Measurements from ENCODE around the gene BRME1.

The BRME1 gene

DNA sequence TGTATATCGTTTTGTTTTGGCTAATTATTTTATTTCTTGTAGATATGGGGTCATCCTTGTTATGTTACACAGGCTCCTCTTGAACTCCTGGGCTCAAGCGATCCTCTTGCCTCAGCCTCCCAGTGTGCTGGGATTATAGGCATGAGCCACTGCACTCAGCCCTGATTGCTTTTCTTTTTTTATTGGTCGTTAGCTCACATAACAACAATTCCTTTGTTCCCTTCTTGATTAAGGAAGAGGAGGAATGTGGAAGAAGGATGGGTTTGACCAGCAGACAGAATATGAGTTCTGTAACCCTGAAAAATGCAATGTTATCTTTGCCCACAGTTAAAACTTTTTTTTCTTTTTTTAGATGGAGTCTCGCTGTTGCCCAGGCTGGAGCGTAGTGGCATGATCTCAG is 11.4 kb downstream of the BRME1 start:
- Histone ChIP-seq H3K4me1 (ENCODE audit: control insufficient read depth, low read length) (no peaks in the 10 kb centered on the region), H3K9me2 (replicated peaks; ENCODE audit: control insufficient read depth, low read length) (no peaks in the 10 kb centered on the region)
- no peak for TF ChIP-seq EZH2phosphoT487 (IDR thresholded peaks at IDR 0.05; ENCODE audit: borderline replicate concordance, low read length)
- TF ChIP-seq, protein P1, sequence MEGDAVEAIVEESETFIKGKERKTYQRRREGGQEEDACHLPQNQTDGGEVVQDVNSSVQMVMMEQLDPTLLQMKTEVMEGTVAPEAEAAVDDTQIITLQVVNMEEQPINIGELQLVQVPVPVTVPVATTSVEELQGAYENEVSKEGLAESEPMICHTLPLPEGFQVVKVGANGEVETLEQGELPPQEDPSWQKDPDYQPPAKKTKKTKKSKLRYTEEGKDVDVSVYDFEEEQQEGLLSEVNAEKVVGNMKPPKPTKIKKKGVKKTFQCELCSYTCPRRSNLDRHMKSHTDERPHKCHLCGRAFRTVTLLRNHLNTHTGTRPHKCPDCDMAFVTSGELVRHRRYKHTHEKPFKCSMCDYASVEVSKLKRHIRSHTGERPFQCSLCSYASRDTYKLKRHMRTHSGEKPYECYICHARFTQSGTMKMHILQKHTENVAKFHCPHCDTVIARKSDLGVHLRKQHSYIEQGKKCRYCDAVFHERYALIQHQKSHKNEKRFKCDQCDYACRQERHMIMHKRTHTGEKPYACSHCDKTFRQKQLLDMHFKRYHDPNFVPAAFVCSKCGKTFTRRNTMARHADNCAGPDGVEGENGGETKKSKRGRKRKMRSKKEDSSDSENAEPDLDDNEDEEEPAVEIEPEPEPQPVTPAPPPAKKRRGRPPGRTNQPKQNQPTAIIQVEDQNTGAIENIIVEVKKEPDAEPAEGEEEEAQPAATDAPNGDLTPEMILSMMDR (IDR thresholded peaks at IDR 0.05; ENCODE audit: low read depth, low read length, poor library complexity, severe bottlenecking) = no peak

DNA sequence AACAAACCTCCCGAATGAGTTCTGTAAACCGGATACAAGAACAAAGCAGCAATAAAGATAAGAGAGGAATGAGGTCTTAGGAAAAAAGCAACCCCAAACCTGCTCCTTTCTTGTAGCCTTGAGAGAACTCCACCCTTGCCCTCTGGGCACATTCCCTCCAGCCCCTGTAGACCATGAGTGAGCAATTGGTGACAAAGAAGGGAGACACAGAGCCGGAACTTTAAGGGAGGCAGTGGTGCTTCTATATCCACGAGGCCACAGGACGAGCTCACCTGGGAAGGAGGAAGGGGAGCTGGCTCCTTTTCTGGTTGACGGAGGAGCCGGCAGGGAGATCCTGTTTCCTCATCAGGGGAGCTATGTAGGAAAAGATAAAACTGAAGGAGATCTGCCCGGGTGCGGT is 13.0 kb downstream of the BRME1 start:
- Histone ChIP-seq H3K4me1 (ENCODE audit: control insufficient read depth, low read length) (no peaks in the 10 kb centered on the region), H3K9me2 (replicated peaks; ENCODE audit: control insufficient read depth, low read length) (no peaks in the 10 kb centered on the region), H3K27me3 (ENCODE audit: control insufficient read depth, low read length) (no peaks in the 10 kb centered on the region), H4K20me1 (ENCODE audit: control insufficient read depth, insufficient read depth, low read depth, low read length) (no peaks in the 10 kb centered on the region), H3K79me2 (ENCODE audit: control insufficient read depth, low read length) (no peaks in the 10 kb centered on the region), H3K4me2 (ENCODE audit: low read length) (no peak overlapping the region), H3K27ac (ENCODE audit: low read depth, low read length) (no peak overlapping the region), H3K36me3 (ENCODE audit: control insufficient read depth, low read length) (no peaks in the 10 kb centered on the region), H3K9me3 (ENCODE audit: control insufficient read depth, insufficient read depth, low read length) (no peaks in the 10 kb centered on the region), H3F3A (ENCODE audit: control insufficient read depth, insufficient read depth) (no peaks in the 10 kb centered on the region), H3K4me3 (ENCODE audit: low read length) (no peak overlapping the region)
- TF ChIP-seq EZH2phosphoT487 (IDR thresholded peaks at IDR 0.05; ENCODE audit: borderline replicate concordance, low read length) = no peak
- TF ChIP-seq, protein P1 (IDR thresholded peaks at IDR 0.05; ENCODE audit: low read depth, low read length, poor library complexity, severe bottlenecking) = no peak

More for the DNA sequence above, 11.4 kb downstream of the BRME1 start:
- H3K27ac ChIP-seq (ENCODE audit: low read depth, low read length) = no peak overlapping the region
- no peaks in the 10 kb centered on the region for H4K20me1 ChIP-seq (ENCODE audit: control insufficient read depth, insufficient read depth, low read depth, low read length)
- H3K27me3 ChIP-seq (ENCODE audit: control insufficient read depth, low read length) = no peaks in the 10 kb centered on the region
- H3K9me3 ChIP-seq (ENCODE audit: control insufficient read depth, insufficient read depth, low read length) = no peaks in the 10 kb centered on the region
- H3F3A ChIP-seq (ENCODE audit: control insufficient read depth, insufficient read depth) = no peaks in the 10 kb centered on the region
- no peaks in the 10 kb centered on the region for H3K36me3 ChIP-seq (ENCODE audit: control insufficient read depth, low read length)
- H3K4me2 ChIP-seq (ENCODE audit: low read length) = no peak overlapping the region
- no peaks in the 10 kb centered on the region for H3K79me2 ChIP-seq (ENCODE audit: control insufficient read depth, low read length)
- no peak overlapping the region for H3K4me3 ChIP-seq (ENCODE audit: low read length)

DNA sequence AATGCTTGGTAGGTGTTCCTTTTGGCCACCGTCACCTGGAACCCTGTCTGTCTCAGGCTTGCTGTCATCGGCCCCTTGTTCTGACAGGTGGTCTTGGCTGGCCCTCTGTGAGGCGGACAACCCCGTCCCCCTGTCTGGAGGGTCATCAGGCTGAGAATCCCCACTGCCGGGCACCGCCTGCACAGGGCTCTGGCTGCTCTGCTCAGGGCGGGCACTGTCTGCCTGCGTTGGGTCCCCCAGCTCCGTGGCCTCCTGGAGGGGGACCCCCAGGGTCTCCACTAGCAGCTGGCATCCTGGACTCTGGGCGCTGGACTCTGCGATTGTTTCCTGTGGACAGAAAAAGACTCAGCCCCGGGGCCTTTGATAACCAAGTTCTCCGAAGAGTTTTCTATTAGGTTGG is 15.8 kb downstream of the BRME1 start:
- H3F3A ChIP-seq (ENCODE audit: control insufficient read depth, insufficient read depth) = no peaks in the 10 kb centered on the region
- no peaks in the 10 kb centered on the region for H3K36me3 ChIP-seq (ENCODE audit: control insufficient read depth, low read length)
- H3K4me2 ChIP-seq (ENCODE audit: low read length) = no peak overlapping the region
- H3K27ac ChIP-seq (ENCODE audit: low read depth, low read length) = no peak overlapping the region
- no peaks in the 10 kb centered on the region for H3K9me3 ChIP-seq (ENCODE audit: control insufficient read depth, insufficient read depth, low read length)
- no peaks in the 10 kb centered on the region for H3K79me2 ChIP-seq (ENCODE audit: control insufficient read depth, low read length)
- TF ChIP-seq EZH2phosphoT487 (IDR thresholded peaks at IDR 0.05; ENCODE audit: borderline replicate concordance, low read length) = no peak
- TF ChIP-seq, protein P1 (IDR thresholded peaks at IDR 0.05; ENCODE audit: low read depth, low read length, poor library complexity, severe bottlenecking) = no peak
- H4K20me1 ChIP-seq (ENCODE audit: control insufficient read depth, insufficient read depth, low read depth, low read length) = no peaks in the 10 kb centered on the region
- H3K27me3 ChIP-seq (ENCODE audit: control insufficient read depth, low read length) = no peaks in the 10 kb centered on the region
- no peak overlapping the region for H3K4me3 ChIP-seq (ENCODE audit: low read length)
- H3K9me2 ChIP-seq (replicated peaks; ENCODE audit: control insufficient read depth, low read length) = no peaks in the 10 kb centered on the region
- no peaks in the 10 kb centered on the region for H3K4me1 ChIP-seq (ENCODE audit: control insufficient read depth, low read length)

DNA sequence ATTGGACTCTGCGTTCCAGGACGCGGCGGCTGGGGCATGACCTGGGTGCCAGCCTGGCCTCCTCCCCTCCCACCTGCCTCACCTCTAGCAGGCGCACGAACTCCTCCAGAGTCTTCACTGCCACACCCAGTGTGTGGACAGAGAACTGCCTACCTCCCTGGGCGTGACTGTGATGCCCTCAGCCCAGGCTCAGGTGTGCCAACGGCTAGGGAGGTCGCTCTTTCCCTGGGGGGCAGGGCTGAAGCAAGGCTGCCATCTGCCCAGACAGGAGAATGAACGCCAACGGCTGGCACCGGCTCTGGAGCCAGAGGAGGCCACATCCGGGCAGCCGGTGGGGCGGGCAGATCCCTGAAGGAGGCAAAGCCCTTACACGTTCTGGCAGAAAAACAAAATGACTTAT is 17.6 kb downstream of the BRME1 start:
- Histone ChIP-seq H3F3A (ENCODE audit: control insufficient read depth, insufficient read depth) (no peaks in the 10 kb centered on the region), H3K27ac (ENCODE audit: low read depth, low read length) (no peak overlapping the region), H3K27me3 (ENCODE audit: control insufficient read depth, low read length) (no peaks in the 10 kb centered on the region), H3K79me2 (ENCODE audit: control insufficient read depth, low read length) (no peaks in the 10 kb centered on the region), H3K9me2 (replicated peaks; ENCODE audit: control insufficient read depth, low read length) (no peaks in the 10 kb centered on the region), H3K36me3 (ENCODE audit: control insufficient read depth, low read length) (no peaks in the 10 kb centered on the region), H4K20me1 (ENCODE audit: control insufficient read depth, insufficient read depth, low read depth, low read length) (no peaks in the 10 kb centered on the region), H3K4me3 (ENCODE audit: low read length) (no peak overlapping the region), H3K9me3 (ENCODE audit: control insufficient read depth, insufficient read depth, low read length) (no peaks in the 10 kb centered on the region), H3K4me1 (ENCODE audit: control insufficient read depth, low read length) (no peaks in the 10 kb centered on the region), H3K4me2 (ENCODE audit: low read length) (no peak overlapping the region)
- TF ChIP-seq, protein P1 (IDR thresholded peaks at IDR 0.05; ENCODE audit: low read depth, low read length, poor library complexity, severe bottlenecking) = no peak
- no peak for TF ChIP-seq EZH2phosphoT487 (IDR thresholded peaks at IDR 0.05; ENCODE audit: borderline replicate concordance, low read length)

Data from DOHH2 (cell line).